ENCODE measurements around the gene TNNT3.

- TF ChIP-seq CTCF (IDR thresholded peaks at IDR 0.05; ENCODE audit: low read depth, low read length, poor library complexity, severe bottlenecking) (no peak), EZH2phosphoT487 (IDR thresholded peaks at IDR 0.05; ENCODE audit: borderline replicate concordance, low read length) (no peak)
These were observed 31.8 kb upstream of the TNNT3 start for GRCh38 chr11:1887451-1888346.
